ENCODE measurements around the gene STARD4.
A peak's percentile ranks its signal among the peaks of the same experiment; 100 is the strongest.

The STARD4 gene

GRCh38 chr5:111478266-111478665 lies 34.1 kb downstream of the STARD4 start:
- H3K4me1 ChIP-seq (ENCODE audit: control extremely low read depth in 1 of 4, control insufficient read depth in 4 of 4, insufficient read depth in 4 of 4, low read length in 3 of 4) = no peaks in the 10 kb centered on the region
- no CpG with 5 or more reads among the region's 1 CpG for WGBS (ENCODE audit: insufficient coverage)

GRCh38 chr5:111472579-111472978 lies 39.8 kb downstream of the STARD4 start:
- no peaks in the 10 kb centered on the region for H3K36me3 ChIP-seq (ENCODE audit: control insufficient read depth in 4 of 4, insufficient read depth in 4 of 4, low read length in 3 of 4)
- CTCF ChIA-PET = no interaction called here
- peak; percentile 11 to 62 (median 35) for DNase-seq
- 51% methylated on average over 3 of the region's 3 CpGs for WGBS (ENCODE audit: insufficient coverage)
- no peak overlapping the region for H3K27ac ChIP-seq (ENCODE audit: insufficient read depth in 1 of 2, low read depth in 1 of 2, low read length in 2 of 2, poor library complexity in 1 of 2, severe bottlenecking in 2 of 2)
- H3K9me3 ChIP-seq (ENCODE audit: control extremely low read depth in 1 of 5, control insufficient read depth in 4 of 5, insufficient read depth in 2 of 5, low read depth in 1 of 5, low read length in 4 of 5) = no peaks in the 10 kb centered on the region
- no peak overlapping the region for H3K4me3 ChIP-seq (ENCODE audit: control insufficient read depth in 1 of 7, extremely low read depth in 1 of 7, insufficient read depth in 4 of 7, low read depth in 2 of 7, low read length in 6 of 7)
- no peaks in the 10 kb centered on the region for H3K27me3 ChIP-seq (replicated peaks in 2 of 5; ENCODE audit: control insufficient read depth in 4 of 5, insufficient read depth in 5 of 5, low read length in 4 of 5)
- H3K4me1 ChIP-seq (ENCODE audit: control extremely low read depth in 1 of 4, control insufficient read depth in 4 of 4, insufficient read depth in 4 of 4, low read length in 3 of 4) = no peaks in the 10 kb centered on the region
- POLR2A ChIA-PET = interaction anchor here (1.2 kb wide), 1 partner anchor 86 kb away, joined by 3 read pairs; no protein-coding TSS in a partner anchor

More at GRCh38 chr5:111478266-111478665, 34.1 kb downstream of the STARD4 start:
- CTCF ChIA-PET = interaction anchor here (1.2 kb wide), 1 partner anchor 17 kb away, joined by 3 read pairs; no protein-coding TSS in a partner anchor
- no peak overlapping the region for H3K4me3 ChIP-seq (ENCODE audit: control insufficient read depth in 1 of 7, extremely low read depth in 1 of 7, insufficient read depth in 4 of 7, low read depth in 2 of 7, low read length in 6 of 7)
- H3K27me3 ChIP-seq (replicated peaks in 2 of 5; ENCODE audit: control insufficient read depth in 4 of 5, insufficient read depth in 5 of 5, low read length in 4 of 5) = no peaks in the 10 kb centered on the region
- POLR2A ChIA-PET = no interaction called here
- H3K9me3 ChIP-seq (ENCODE audit: control extremely low read depth in 1 of 5, control insufficient read depth in 4 of 5, insufficient read depth in 2 of 5, low read depth in 1 of 5, low read length in 4 of 5) = no peaks in the 10 kb centered on the region
- H3K27ac ChIP-seq (ENCODE audit: insufficient read depth in 1 of 2, low read depth in 1 of 2, low read length in 2 of 2, poor library complexity in 1 of 2, severe bottlenecking in 2 of 2) = no peak overlapping the region
- no peaks in the 10 kb centered on the region for H3K36me3 ChIP-seq (ENCODE audit: control insufficient read depth in 4 of 4, insufficient read depth in 4 of 4, low read length in 3 of 4)
- DNase-seq = no peak

- no peaks in the 10 kb centered on the region for H3K9me3 ChIP-seq (ENCODE audit: control extremely low read depth in 1 of 5, control insufficient read depth in 4 of 5, insufficient read depth in 2 of 5, low read depth in 1 of 5, low read length in 4 of 5)
- no peaks in the 10 kb centered on the region for H3K4me1 ChIP-seq (ENCODE audit: control extremely low read depth in 1 of 4, control insufficient read depth in 4 of 4, insufficient read depth in 4 of 4, low read length in 3 of 4)
- no peak overlapping the region for H3K27ac ChIP-seq (ENCODE audit: insufficient read depth in 1 of 2, low read depth in 1 of 2, low read length in 2 of 2, poor library complexity in 1 of 2, severe bottlenecking in 2 of 2)
- ChIA-PET POLR2A (interaction anchor here (1.2 kb wide), 1 partner anchor 86 kb away, joined by 3 read pairs; no protein-coding TSS in a partner anchor), CTCF (no interaction called here)
- no CpG with 5 or more reads among the region's 3 CpGs for WGBS (ENCODE audit: insufficient coverage)
- no peaks in the 10 kb centered on the region for H3K27me3 ChIP-seq (replicated peaks in 2 of 5; ENCODE audit: control insufficient read depth in 4 of 5, insufficient read depth in 5 of 5, low read length in 4 of 5)
- H3K36me3 ChIP-seq (ENCODE audit: control insufficient read depth in 4 of 4, insufficient read depth in 4 of 4, low read length in 3 of 4) = no peaks in the 10 kb centered on the region
- H3K4me3 ChIP-seq (ENCODE audit: control insufficient read depth in 1 of 7, extremely low read depth in 1 of 7, insufficient read depth in 4 of 7, low read depth in 2 of 7, low read length in 6 of 7) = no peak overlapping the region
- DNase-seq = no peak
Observed at GRCh38 chr5:111472096-111472495, 40.2 kb downstream of the STARD4 start.

GRCh38 chr5:111469903-111470302 lies 42.4 kb downstream of the STARD4 start:
- DNase-seq = no peak
- Histone ChIP-seq H3K4me3 (ENCODE audit: control insufficient read depth in 1 of 7, extremely low read depth in 1 of 7, insufficient read depth in 4 of 7, low read depth in 2 of 7, low read length in 6 of 7) (no peak overlapping the region), H3K36me3 (ENCODE audit: control insufficient read depth in 4 of 4, insufficient read depth in 4 of 4, low read length in 3 of 4) (no peaks in the 10 kb centered on the region), H3K27ac (ENCODE audit: insufficient read depth in 1 of 2, low read depth in 1 of 2, low read length in 2 of 2, poor library complexity in 1 of 2, severe bottlenecking in 2 of 2) (no peak overlapping the region), H3K9me3 (ENCODE audit: control extremely low read depth in 1 of 5, control insufficient read depth in 4 of 5, insufficient read depth in 2 of 5, low read depth in 1 of 5, low read length in 4 of 5) (no peaks in the 10 kb centered on the region), H3K4me1 (ENCODE audit: control extremely low read depth in 1 of 4, control insufficient read depth in 4 of 4, insufficient read depth in 4 of 4, low read length in 3 of 4) (no peaks in the 10 kb centered on the region), H3K27me3 (replicated peaks in 2 of 5; ENCODE audit: control insufficient read depth in 4 of 5, insufficient read depth in 5 of 5, low read length in 4 of 5) (no peaks in the 10 kb centered on the region)
- POLR2A ChIA-PET = no interaction called here
- no CpG with 5 or more reads among the region's 2 CpGs for WGBS (ENCODE audit: insufficient coverage)
- CTCF ChIA-PET = no interaction called here

GRCh38 chr5:111469293-111469896 lies 42.9 kb downstream of the STARD4 start:
- H3K36me3 ChIP-seq (ENCODE audit: control insufficient read depth in 4 of 4, insufficient read depth in 4 of 4, low read length in 3 of 4) = no peaks in the 10 kb centered on the region
- H3K4me3 ChIP-seq (ENCODE audit: control insufficient read depth in 1 of 7, extremely low read depth in 1 of 7, insufficient read depth in 4 of 7, low read depth in 2 of 7, low read length in 6 of 7) = no peak overlapping the region
- POLR2A ChIA-PET = no interaction called here
- no peaks in the 10 kb centered on the region for H3K9me3 ChIP-seq (ENCODE audit: control extremely low read depth in 1 of 5, control insufficient read depth in 4 of 5, insufficient read depth in 2 of 5, low read depth in 1 of 5, low read length in 4 of 5)
- H3K27me3 ChIP-seq (replicated peaks in 2 of 5; ENCODE audit: control insufficient read depth in 4 of 5, insufficient read depth in 5 of 5, low read length in 4 of 5) = no peaks in the 10 kb centered on the region
- no peak for DNase-seq
- CTCF ChIA-PET = no interaction called here
- H3K4me1 ChIP-seq (ENCODE audit: control extremely low read depth in 1 of 4, control insufficient read depth in 4 of 4, insufficient read depth in 4 of 4, low read length in 3 of 4) = no peaks in the 10 kb centered on the region
- 88% methylated on average over 1 of the region's 2 CpGs for WGBS (ENCODE audit: insufficient coverage)
- H3K27ac ChIP-seq (ENCODE audit: insufficient read depth in 1 of 2, low read depth in 1 of 2, low read length in 2 of 2, poor library complexity in 1 of 2, severe bottlenecking in 2 of 2) = no peak overlapping the region

GRCh38 chr5:111463311-111463710 lies 49.0 kb downstream of the STARD4 start:
- H3K27me3 ChIP-seq (replicated peaks in 2 of 5; ENCODE audit: control insufficient read depth in 4 of 5, insufficient read depth in 5 of 5, low read length in 4 of 5) = peaks cover 0 to 3% (median 0%) of the 10 kb centered on the region in 5 experiments
- ChIA-PET CTCF (no interaction called here), POLR2A (no interaction called here)
- H3K36me3 ChIP-seq (ENCODE audit: control insufficient read depth in 4 of 4, insufficient read depth in 4 of 4, low read length in 3 of 4) = no peaks in the 10 kb centered on the region
- no peak overlapping the region for H3K4me3 ChIP-seq (ENCODE audit: control insufficient read depth in 1 of 7, extremely low read depth in 1 of 7, insufficient read depth in 4 of 7, low read depth in 2 of 7, low read length in 6 of 7)
- DNase-seq = peak in 1 of 3 donors; percentile 3
- no peak overlapping the region for H3K27ac ChIP-seq (ENCODE audit: insufficient read depth in 1 of 2, low read depth in 1 of 2, low read length in 2 of 2, poor library complexity in 1 of 2, severe bottlenecking in 2 of 2)
- no peaks in the 10 kb centered on the region for H3K4me1 ChIP-seq (ENCODE audit: control extremely low read depth in 1 of 4, control insufficient read depth in 4 of 4, insufficient read depth in 4 of 4, low read length in 3 of 4)
- H3K9me3 ChIP-seq (ENCODE audit: control extremely low read depth in 1 of 5, control insufficient read depth in 4 of 5, insufficient read depth in 2 of 5, low read depth in 1 of 5, low read length in 4 of 5) = no peaks in the 10 kb centered on the region

- POLR2A ChIA-PET = no interaction called here
- DNase-seq = no peak
Observed at GRCh38 chr5:111461934-111462333, 50.4 kb downstream of the STARD4 start.

More at GRCh38 chr5:111461934-111462333, 50.4 kb downstream of the STARD4 start:
- 80% methylated on average over 2 of the region's 2 CpGs for WGBS (ENCODE audit: insufficient coverage)
- H3K27me3 ChIP-seq (replicated peaks in 2 of 5; ENCODE audit: control insufficient read depth in 4 of 5, insufficient read depth in 5 of 5, low read length in 4 of 5) = peaks cover 0 to 3% (median 0%) of the 10 kb centered on the region in 5 experiments
- no peak overlapping the region for H3K27ac ChIP-seq (ENCODE audit: insufficient read depth in 1 of 2, low read depth in 1 of 2, low read length in 2 of 2, poor library complexity in 1 of 2, severe bottlenecking in 2 of 2)
- H3K4me1 ChIP-seq (ENCODE audit: control extremely low read depth in 1 of 4, control insufficient read depth in 4 of 4, insufficient read depth in 4 of 4, low read length in 3 of 4) = no peaks in the 10 kb centered on the region
- H3K36me3 ChIP-seq (ENCODE audit: control insufficient read depth in 4 of 4, insufficient read depth in 4 of 4, low read length in 3 of 4) = no peaks in the 10 kb centered on the region
- H3K4me3 ChIP-seq (ENCODE audit: control insufficient read depth in 1 of 7, extremely low read depth in 1 of 7, insufficient read depth in 4 of 7, low read depth in 2 of 7, low read length in 6 of 7) = no peak overlapping the region
- H3K9me3 ChIP-seq (ENCODE audit: control extremely low read depth in 1 of 5, control insufficient read depth in 4 of 5, insufficient read depth in 2 of 5, low read depth in 1 of 5, low read length in 4 of 5) = no peaks in the 10 kb centered on the region
- CTCF ChIA-PET = no interaction called here
